IMR-90 (cell line): ENCODE results near the gene PDK4. TPM values are rescaled to one million over a fixed set of nuclear protein-coding genes. Genes with fewer than 3 reads are reported as not detected.

Experiments used
- ATAC-seq: fragments of 200-7000 bp; cut with Tn5 transposase; 2 replicates; pipeline ENCODE4 v1.9.1; 2020; ENCODE audit warnings: low read depth, mild to moderate bottlenecking, moderate library complexity
- BruUV-seq: library from RNA; stranded (reverse); fragments of 400-500 nt; replicated peaks from 2 replicates; lab custom pipeline; 2021; lab: Mats Ljungman, UMichigan
- CTCF ChIA-PET: fragments of 300-600 bp; formaldehyde crosslinking; extraction: SDS; loops from one replicate; lab custom pipeline; 2021; ENCODE audit warnings: antibody characterized with exemption; lab: Yijun Ruan, JAX
- POLR2A ChIA-PET: fragments of 300-600 bp; sonication (Branson Sonifier 250); formaldehyde crosslinking; loops from one replicate; lab custom pipeline; 2022; ENCODE audit warnings: antibody characterized with exemption; ENCODE audit not compliant: unreplicated experiment; lab: Charles Lee
- DNase-seq: peaks from one replicate; pipeline ENCODE4 v3.0.0; 2013
- H2AFZ ChIP-seq: replicated peaks from 2 replicates; pipeline ENCODE3; 2013; ENCODE audit warnings: low read length, mild to moderate bottlenecking; ENCODE audit not compliant: poor library complexity
- H2AK5ac ChIP-seq: 2 replicates; pipeline ENCODE4 v1.6.1; 2013; ENCODE audit warnings: low read depth, low read length, inconsistent platforms
- H2AK9ac ChIP-seq: replicated peaks from 2 replicates; pipeline ENCODE3; 2013; ENCODE audit warnings: mild to moderate bottlenecking, low read depth, low read length, moderate library complexity; ENCODE audit not compliant: poor library complexity
- H2BK120ac ChIP-seq: 2 replicates; pipeline ENCODE4 v1.6.1; 2013; ENCODE audit warnings: low read depth, low read length, inconsistent platforms
- H2BK15ac ChIP-seq: 3 replicates; pipeline ENCODE4 v1.6.1; 2013; ENCODE audit warnings: low read depth, low read length, inconsistent platforms
- H2BK20ac ChIP-seq: 2 replicates; pipeline ENCODE4 v1.6.1; 2013; ENCODE audit warnings: low read depth, mild to moderate bottlenecking, inconsistent platforms, low read length, moderate library complexity
- H2BK5ac ChIP-seq: 2 replicates; pipeline ENCODE4 v1.6.1; 2013; ENCODE audit warnings: mild to moderate bottlenecking, low read depth, low read length, inconsistent platforms; ENCODE audit not compliant: poor library complexity, severe bottlenecking
- H3K14ac ChIP-seq: replicated peaks from 2 replicates; pipeline ENCODE4 v1.6.1; 2013; ENCODE audit warnings: low read depth, low read length, inconsistent platforms
- H3K18ac ChIP-seq: 2 replicates; pipeline ENCODE4 v1.6.1; 2013; ENCODE audit warnings: low read depth, low read length, control low read depth
- H3K23ac ChIP-seq: 2 replicates; pipeline ENCODE4 v1.6.1; 2013; ENCODE audit warnings: low read depth, low read length, inconsistent platforms
- H3K27ac ChIP-seq: 2 replicates; pipeline ENCODE4 v1.5.1; 2013; ENCODE audit warnings: mild to moderate bottlenecking, control low read depth, low read length; ENCODE audit not compliant: insufficient read depth
- H3K27me3 ChIP-seq: 2 replicates; pipeline ENCODE4 v1.6.1; 2013; ENCODE audit warnings: low read length; ENCODE audit not compliant: control insufficient read depth, insufficient read depth
- H3K36me3 ChIP-seq: 2 replicates; pipeline ENCODE4 v1.6.1; 2013; ENCODE audit warnings: low read length, mixed read lengths; ENCODE audit not compliant: control insufficient read depth, insufficient read depth
- H3K4ac ChIP-seq: 2 replicates; pipeline ENCODE4 v1.6.1; 2013; ENCODE audit warnings: low read depth, low read length, inconsistent platforms
- H3K4me1 ChIP-seq: 2 replicates; pipeline ENCODE4 v1.6.1; 2013; ENCODE audit warnings: low read length, mixed read lengths; ENCODE audit not compliant: control insufficient read depth, insufficient read depth
- H3K4me2 ChIP-seq: 2 replicates; pipeline ENCODE4 v1.6.1; 2013; ENCODE audit warnings: low read depth, mild to moderate bottlenecking, control low read depth, low read length, moderate library complexity
- H3K4me3 ChIP-seq: 2 replicates; pipeline ENCODE4 v1.5.1; 2013; ENCODE audit warnings: low read depth, mild to moderate bottlenecking, control low read depth, low read length, moderate library complexity; ENCODE audit not compliant: insufficient read depth
- H3K56ac ChIP-seq: 2 replicates; pipeline ENCODE4 v1.6.1; 2013; ENCODE audit warnings: low read length, inconsistent platforms; ENCODE audit not compliant: insufficient read depth; ENCODE audit errors: extremely low read depth
- H3K79me1 ChIP-seq, 2 experiments: 2 replicates each; pipeline ENCODE4 v1.6.1; 2013; ENCODE audit warnings: low read length in 2 of 2, inconsistent platforms in 1 of 2, low read depth in 1 of 2
- H3K9ac ChIP-seq: 2 replicates; pipeline ENCODE4 v1.6.1; 2013; ENCODE audit warnings: low read depth, low read length, control low read depth
- H3K9me1 ChIP-seq: 2 replicates; pipeline ENCODE4 v1.6.1; 2013; ENCODE audit warnings: low read length, inconsistent platforms; ENCODE audit not compliant: insufficient read depth
- H3K9me3 ChIP-seq: 2 replicates; pipeline ENCODE4 v1.6.1; 2013; ENCODE audit warnings: low read length; ENCODE audit not compliant: control insufficient read depth, insufficient read depth
- H4K20me1 ChIP-seq: 2 replicates; pipeline ENCODE4 v1.6.1; 2013; ENCODE audit warnings: low read length, inconsistent platforms; ENCODE audit not compliant: insufficient read depth
- H4K5ac ChIP-seq: 2 replicates; pipeline ENCODE4 v1.6.1; 2013; ENCODE audit warnings: mild to moderate bottlenecking, low read depth, low read length, control low read depth
- H4K8ac ChIP-seq, 2 experiments: 2 replicates each; pipeline ENCODE4 v1.6.1; 2013; ENCODE audit warnings: low read depth in 2 of 2, low read length in 2 of 2, control low read depth in 1 of 2, inconsistent platforms in 1 of 2
- H4K91ac ChIP-seq: 2 replicates; pipeline ENCODE4 v1.6.1; 2013; ENCODE audit warnings: low read depth, low read length, inconsistent platforms; ENCODE audit not compliant: insufficient read depth
- CEBPB ChIP-seq: IDR thresholded peaks from 2 replicates; pipeline ENCODE4 v1.6.1; 2012; ENCODE audit warnings: low read depth, low read length, improper control_type of control experiment
- CHD1 ChIP-seq: IDR thresholded peaks from 2 replicates; pipeline ENCODE4 v1.6.1; 2012; ENCODE audit warnings: low read depth, low read length, improper control_type of control experiment
- MAFK ChIP-seq: IDR thresholded peaks from 2 replicates; pipeline ENCODE4 v1.6.1; 2012; ENCODE audit warnings: low read depth, low read length, improper control_type of control experiment
- MAZ ChIP-seq: IDR thresholded peaks from 2 replicates; pipeline ENCODE4 v1.6.1; 2012; ENCODE audit warnings: low read depth, mild to moderate bottlenecking, low read length, improper control_type of control experiment, moderate library complexity, borderline replicate concordance
- MXI1 ChIP-seq: IDR thresholded peaks from 2 replicates; pipeline ENCODE4 v1.6.1; 2012; ENCODE audit warnings: low read depth, mild to moderate bottlenecking, low read length, moderate library complexity, borderline replicate concordance
- NFE2L2 ChIP-seq: fragments of 150-350 bp; IDR thresholded peaks from 2 replicates; pipeline ENCODE4 v1.6.1; 2016; ENCODE audit warnings: low read depth, mild to moderate bottlenecking, low read length
- RCOR1 ChIP-seq: IDR thresholded peaks from 2 replicates; pipeline ENCODE4 v1.6.1; 2012; ENCODE audit warnings: mild to moderate bottlenecking, low read length, improper control_type of control experiment; ENCODE audit not compliant: insufficient replicate concordance
- RFX5 ChIP-seq: IDR thresholded peaks from 2 replicates; pipeline ENCODE4 v1.8.0; 2012; ENCODE audit warnings: low read depth, mild to moderate bottlenecking, low read length, moderate library complexity
- SMC3 ChIP-seq: fragments of 150-350 bp; IDR thresholded peaks from 2 replicates; pipeline ENCODE4 v1.6.1; 2016; ENCODE audit warnings: low read depth, mild to moderate bottlenecking, antibody characterized with exemption, low read length, moderate library complexity
- WGBS, 2 experiments: methylation state at CpG; one replicate each; pipeline versions ENCODE4 v1.1.5 to v1.1.7; 2013; ENCODE audit warnings: missing lambda C conversion rate in 2 of 2; ENCODE audit not compliant: insufficient read length in 1 of 2; ENCODE audit errors: extremely low coverage in 2 of 2; 5-methylcytosine and 5-hydroxymethylcytosine counted together
- dilution Hi-C: fragments of 300-500 bp; cut with HindIII; formaldehyde crosslinking; loops from one replicate; pipeline ENCODE4 v1.14.3; 2018; ENCODE audit warnings: low sequenced_read_pairs; ENCODE audit not compliant: unreplicated experiment
- in situ Hi-C: fragments of 300-500 bp; cut with MboI; formaldehyde crosslinking; loops from 3 replicates; pipeline ENCODE4 v1.14.3; 2019; ENCODE audit warnings: low sequenced_read_pairs, inconsistent platforms, mixed read lengths
- intact Hi-C: fragments of 100-400 bp; cut with micrococcal nuclease; formaldehyde crosslinking; loops from 2 replicates; pipeline ENCODE4 v1.10.0; 2022
- polyA plus RNA-seq, 3 experiments: library from polyadenylated mRNA; depleted of rRNA; stranded (reverse); fragments of >200 nt; gene quantifications; 2 replicates each; pipeline ENCODE4 v1.2.3, GENCODE V29; 2012; ENCODE audit warnings: low replicate concordance in 1 of 3
- total RNA-seq: library from RNA; depleted of rRNA; stranded (reverse); fragments of >200 nt; gene quantifications from 2 replicates; pipeline ENCODE4 v1.2.3, GENCODE V29; 2012
- TF ChIP-seq, protein P1 (sequence below): conservative IDR thresholded peaks from 2 replicates; pipeline ENCODE4 v1.5.1; 2012; ENCODE audit warnings: mild to moderate bottlenecking, low read depth, low read length, improper control_type of control experiment
- TF ChIP-seq, protein P2 (sequence below): fragments of 150-350 bp; IDR thresholded peaks from 2 replicates; pipeline ENCODE4 v1.6.1; 2017; ENCODE audit warnings: mild to moderate bottlenecking, antibody characterized with exemption, low read length, low read depth

The PDK4 gene
- total and polyA plus RNA-seq, 2 of the 4 experiments (the other 2 are of a cell fraction), result under 0.01 to 0.03 TPM

DNA sequence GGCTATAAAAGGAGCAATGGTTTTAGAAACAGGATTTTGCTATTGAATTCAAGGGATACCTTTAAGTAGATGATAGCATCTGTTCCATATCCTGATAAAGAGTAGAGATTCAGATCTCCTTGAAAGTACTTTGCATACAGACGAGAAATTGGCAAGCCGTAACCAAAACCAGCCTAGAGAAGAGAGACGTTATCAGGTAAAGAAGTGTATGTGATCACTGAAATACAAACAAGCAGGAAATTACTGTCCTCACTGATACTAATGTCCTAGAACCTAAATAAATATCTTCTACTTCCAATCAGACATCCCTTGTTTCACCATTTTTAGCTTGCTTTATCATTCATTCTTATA, 9.4 kb downstream of the PDK4 start:
- TF ChIP-seq, protein P1, sequence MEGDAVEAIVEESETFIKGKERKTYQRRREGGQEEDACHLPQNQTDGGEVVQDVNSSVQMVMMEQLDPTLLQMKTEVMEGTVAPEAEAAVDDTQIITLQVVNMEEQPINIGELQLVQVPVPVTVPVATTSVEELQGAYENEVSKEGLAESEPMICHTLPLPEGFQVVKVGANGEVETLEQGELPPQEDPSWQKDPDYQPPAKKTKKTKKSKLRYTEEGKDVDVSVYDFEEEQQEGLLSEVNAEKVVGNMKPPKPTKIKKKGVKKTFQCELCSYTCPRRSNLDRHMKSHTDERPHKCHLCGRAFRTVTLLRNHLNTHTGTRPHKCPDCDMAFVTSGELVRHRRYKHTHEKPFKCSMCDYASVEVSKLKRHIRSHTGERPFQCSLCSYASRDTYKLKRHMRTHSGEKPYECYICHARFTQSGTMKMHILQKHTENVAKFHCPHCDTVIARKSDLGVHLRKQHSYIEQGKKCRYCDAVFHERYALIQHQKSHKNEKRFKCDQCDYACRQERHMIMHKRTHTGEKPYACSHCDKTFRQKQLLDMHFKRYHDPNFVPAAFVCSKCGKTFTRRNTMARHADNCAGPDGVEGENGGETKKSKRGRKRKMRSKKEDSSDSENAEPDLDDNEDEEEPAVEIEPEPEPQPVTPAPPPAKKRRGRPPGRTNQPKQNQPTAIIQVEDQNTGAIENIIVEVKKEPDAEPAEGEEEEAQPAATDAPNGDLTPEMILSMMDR, result no peak
- TF ChIP-seq MAZ (no peak), RCOR1 (no peak), MAFK (no peak), CHD1 (no peak), SMC3 (no peak), RFX5 (no peak), MXI1 (no peak), CEBPB (no peak), NFE2L2 (no peak)
- TF ChIP-seq, protein P2, sequence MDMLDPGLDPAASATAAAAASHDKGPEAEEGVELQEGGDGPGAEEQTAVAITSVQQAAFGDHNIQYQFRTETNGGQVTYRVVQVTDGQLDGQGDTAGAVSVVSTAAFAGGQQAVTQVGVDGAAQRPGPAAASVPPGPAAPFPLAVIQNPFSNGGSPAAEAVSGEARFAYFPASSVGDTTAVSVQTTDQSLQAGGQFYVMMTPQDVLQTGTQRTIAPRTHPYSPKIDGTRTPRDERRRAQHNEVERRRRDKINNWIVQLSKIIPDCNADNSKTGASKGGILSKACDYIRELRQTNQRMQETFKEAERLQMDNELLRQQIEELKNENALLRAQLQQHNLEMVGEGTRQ, result no peak
- Histone ChIP-seq H2BK15ac (no peak overlapping the region), H3K4me3 (no peak overlapping the region), H4K5ac (no peak overlapping the region), H3K9ac (no peak overlapping the region), H3K56ac (no peak overlapping the region), H3K36me3 (peaks cover 1% of the 10 kb centered on the region; the same call in 1 of the 2 replicates), H3K4me2 (no peak overlapping the region), H3K9me1 (peaks cover 2% of the 10 kb centered on the region; the same call in 1 of the 2 replicates), H3K4ac (no peak overlapping the region), H4K8ac (no peak overlapping the region), H2AK9ac (no peak overlapping the region), H2BK5ac (no peak overlapping the region), H4K91ac (no peak overlapping the region), H3K9me3 (no peaks in the 10 kb centered on the region), H3K27me3 (no peaks in the 10 kb centered on the region), H3K23ac (no peak overlapping the region), H3K79me1 (no peaks in the 10 kb centered on the region), H2AK5ac (no peak overlapping the region), H2BK120ac (no peak overlapping the region), H4K20me1 (no peaks in the 10 kb centered on the region), H2AFZ (no peak overlapping the region), H3K14ac (no peak overlapping the region), H2BK20ac (no peak overlapping the region), H3K27ac (no peak overlapping the region), H3K4me1 (no peaks in the 10 kb centered on the region), H3K18ac (no peak overlapping the region)
- ATAC-seq (no peak), DNase-seq (no peak)
- in situ Hi-C loops, result no loop called here
- no CpG with 5 or more reads among the region's 3 CpGs for WGBS, 2 experiments
- intact Hi-C loops, result no loop called here
- no TSS peak for BruUV-seq
- POLR2A ChIA-PET, result no interaction called here
- dilution Hi-C loops, result no loop called here
- CTCF ChIA-PET, result no interaction called here
